ENCODE results near the gene MYH6. TPM values are rescaled to one million over a fixed set of nuclear protein-coding genes. Genes with fewer than 3 reads are reported as not detected.

The MYH6 gene
- total and polyA plus RNA-seq, 2 of the 13 experiments (the other 11 are each of a cell fraction or from before 2014, with no cell fraction given): 0.01 TPM; not detected in 1

GRCh38 chr14:23406244-23406643, 1.8 kb downstream of the MYH6 start:
- POLR2A ChIA-PET: no interaction called here

More at GRCh38 chr14:23406244-23406643, 1.8 kb downstream of the MYH6 start:
- Histone ChIP-seq H3K4me1 (ENCODE audit: insufficient read depth, low read length) (no peaks in the 10 kb centered on the region), H3K27me3 (ENCODE audit: control insufficient read depth in 1 of 2, insufficient read depth in 2 of 2, low read length in 2 of 2) (peaks cover 52 to 100% of the 10 kb centered on the region in 2 experiments; a peak in 4 of 5 replicates), H3K4me2 (ENCODE audit: low read depth, low read length) (no peak overlapping the region), H3K9me3 (ENCODE audit: low read length) (no peaks in the 10 kb centered on the region), H3K27ac (ENCODE audit: extremely low read length, insufficient read depth, low read length) (no peak overlapping the region), H3K79me2 (ENCODE audit: insufficient read depth, low read length) (no peaks in the 10 kb centered on the region), H3K4me3 (replicated peaks in 1 of 3; ENCODE audit: insufficient read depth in 1 of 3, low read depth in 2 of 3, low read length in 3 of 3) (no peak overlapping the region), H4K20me1 (ENCODE audit: insufficient read depth, low read length) (no peaks in the 10 kb centered on the region), H3K36me3 (replicated peaks in 1 of 2; ENCODE audit: control insufficient read depth in 1 of 2, insufficient read depth in 2 of 2, low read length in 2 of 2) (no peaks in the 10 kb centered on the region), H2AFZ (ENCODE audit: low read length) (no peak overlapping the region), H3K9ac (ENCODE audit: insufficient read depth, low read depth, low read length) (no peak overlapping the region)
- intact Hi-C loops (cut with micrococcal nuclease; ENCODE audit: unreplicated experiment) (no loop called here), in situ Hi-C loops (cut with HindIII; ENCODE audit: extremely low pct_ligation_motif_present, low pct_unique_long_range_greater_than_20kb) (no loop called here)
- TF ChIP-seq TFDP2 (CRISPR knock-in tag; IDR thresholded peaks at IDR 0.05): no peak
- TF ChIP-seq ZNF34 (CRISPR knock-in tag; IDR thresholded peaks at IDR 0.05; ENCODE audit: borderline replicate concordance): no peak
- TF ChIP-seq ZNF749 (CRISPR knock-in tag; IDR thresholded peaks at IDR 0.05; ENCODE audit: borderline replicate concordance): no peak
- TF ChIP-seq PATZ1 (CRISPR knock-in tag; IDR thresholded peaks at IDR 0.05): no peak
- no peak for TF ChIP-seq ETV5 (CRISPR knock-in tag; IDR thresholded peaks at IDR 0.05; ENCODE audit: borderline replicate concordance)
- TF ChIP-seq ZNF674 (CRISPR knock-in tag; IDR thresholded peaks at IDR 0.05; ENCODE audit: low read depth): no peak
- TF ChIP-seq ZNF598 (CRISPR knock-in tag; IDR thresholded peaks at IDR 0.05; ENCODE audit: borderline replicate concordance): no peak
- TF ChIP-seq, protein P1, sequence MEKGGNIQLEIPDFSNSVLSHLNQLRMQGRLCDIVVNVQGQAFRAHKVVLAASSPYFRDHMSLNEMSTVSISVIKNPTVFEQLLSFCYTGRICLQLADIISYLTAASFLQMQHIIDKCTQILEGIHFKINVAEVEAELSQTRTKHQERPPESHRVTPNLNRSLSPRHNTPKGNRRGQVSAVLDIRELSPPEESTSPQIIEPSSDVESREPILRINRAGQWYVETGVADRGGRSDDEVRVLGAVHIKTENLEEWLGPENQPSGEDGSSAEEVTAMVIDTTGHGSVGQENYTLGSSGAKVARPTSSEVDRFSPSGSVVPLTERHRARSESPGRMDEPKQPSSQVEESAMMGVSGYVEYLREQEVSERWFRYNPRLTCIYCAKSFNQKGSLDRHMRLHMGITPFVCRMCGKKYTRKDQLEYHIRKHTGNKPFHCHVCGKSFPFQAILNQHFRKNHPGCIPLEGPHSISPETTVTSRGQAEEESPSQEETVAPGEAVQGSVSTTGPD (CRISPR knock-in tag; IDR thresholded peaks at IDR 0.05): no peak
- TF ChIP-seq GATA4 (IDR thresholded peaks at IDR 0.05; ENCODE audit: borderline replicate concordance, low read depth): no peak
- TF ChIP-seq ZNF17 (CRISPR knock-in tag; IDR thresholded peaks at IDR 0.05): no peak
- TF ChIP-seq DR1 (CRISPR knock-in tag; IDR thresholded peaks at IDR 0.05): no peak
- TF ChIP-seq CENPT (CRISPR knock-in tag; IDR thresholded peaks at IDR 0.05; ENCODE audit: low read depth): no peak
- TF ChIP-seq KLF15 (CRISPR knock-in tag; IDR thresholded peaks at IDR 0.05; ENCODE audit: borderline replicate concordance): no peak
- TF ChIP-seq CSRNP1 (CRISPR knock-in tag; IDR thresholded peaks at IDR 0.05): no peak
- TF ChIP-seq ZNF546 (CRISPR knock-in tag; conservative IDR thresholded peaks at IDR 0.05): no peak
- TF ChIP-seq ZNF782 (CRISPR knock-in tag; IDR thresholded peaks at IDR 0.05; ENCODE audit: borderline replicate concordance): no peak
- no peak for TF ChIP-seq ZFP36 (IDR thresholded peaks at IDR 0.05; ENCODE audit: borderline replicate concordance, low read depth, low read length, partially characterized antibody)
- no peak for TF ChIP-seq MAF1 (CRISPR knock-in tag; IDR thresholded peaks at IDR 0.05; ENCODE audit: borderline replicate concordance)
- no peak for TF ChIP-seq ATRX (CRISPR knock-in tag; IDR thresholded peaks at IDR 0.05; ENCODE audit: borderline replicate concordance)
- 3% methylated on average over 4 of the region's 4 CpGs for WGBS (ENCODE audit: low lambda C conversion rate)
- FAIRE-seq (no peak), DNase-seq (ENCODE audit: low spot score) (no peak), ATAC-seq (no peak)
- CTCF ChIA-PET (ENCODE audit: low intra/inter-chr PET ratio, low total read pairs): no interaction called here
- no TSS peak for BruUV-seq (replicated peaks)
